HepG2 (cell line): ENCODE measurements around the gene EEFSEC. TPM values are rescaled to one million over a fixed set of nuclear protein-coding genes. Genes with fewer than 3 reads are reported as not detected.

ENCODE experiments used
- ATRX ChIP-seq: sonication (generic); formaldehyde crosslinking; IDR thresholded peaks from 2 replicates; pipeline ENCODE4 v1.4.0; 2020; ENCODE audit warnings: missing genetic modification reagents, borderline replicate concordance
- CCDC6 ChIP-seq: sonication (generic); formaldehyde crosslinking; IDR thresholded peaks from 2 replicates; pipeline ENCODE4 v1.8.1; 2022; ENCODE audit warnings: mild to moderate bottlenecking, missing genetic modification reagents, moderate library complexity
- CENPBD1 ChIP-seq: sonication (generic); formaldehyde crosslinking; IDR thresholded peaks from 2 replicates; pipeline ENCODE4 v1.8.0; 2022; ENCODE audit warnings: missing genetic modification reagents, low read depth, mild to moderate bottlenecking, borderline replicate concordance
- CENPX ChIP-seq: sonication (generic); formaldehyde crosslinking; IDR thresholded peaks from 2 replicates; pipeline ENCODE4 v1.9.0; 2021; ENCODE audit warnings: mild to moderate bottlenecking, missing genetic modification reagents, moderate library complexity
- CREB3 ChIP-seq: sonication (generic); formaldehyde crosslinking; IDR thresholded peaks from 2 replicates; pipeline ENCODE4 v1.5.0; 2020; ENCODE audit warnings: missing genetic modification reagents
- DBP ChIP-seq: sonication (generic); formaldehyde crosslinking; IDR thresholded peaks from 2 replicates; pipeline ENCODE4 v1.4.0; 2020; ENCODE audit warnings: missing genetic modification reagents; ENCODE audit errors: not compliant biosample characterization
- FOXM1 ChIP-seq: sonication (generic); formaldehyde crosslinking; IDR thresholded peaks from 2 replicates; pipeline ENCODE4 v1.5.0; 2020; ENCODE audit warnings: missing genetic modification reagents
- FUBP1 ChIP-seq: sonication (generic); formaldehyde crosslinking; IDR thresholded peaks from 2 replicates; pipeline ENCODE4 v1.5.1; 2020; ENCODE audit warnings: missing genetic modification reagents, mild to moderate bottlenecking, borderline replicate concordance
- GPBP1L1 ChIP-seq: sonication (generic); formaldehyde crosslinking; IDR thresholded peaks from 2 replicates; pipeline ENCODE4 v1.5.0; 2020; ENCODE audit warnings: mild to moderate bottlenecking, missing genetic modification reagents
- MXD3 ChIP-seq: IDR thresholded peaks from 2 replicates; pipeline ENCODE4 v1.6.1; 2016; ENCODE audit warnings: mild to moderate bottlenecking, missing biosample characterization, missing genetic modification reagents
- PHF20 ChIP-seq: sonication (generic); formaldehyde crosslinking; IDR thresholded peaks from 2 replicates; pipeline ENCODE4 v1.5.0; 2020; ENCODE audit warnings: mild to moderate bottlenecking, missing genetic modification reagents
- ZFAT ChIP-seq: sonication (generic); formaldehyde crosslinking; conservative IDR thresholded peaks from 2 replicates; pipeline ENCODE4 v1.8.1; 2023; ENCODE audit warnings: missing genetic modification reagents, inconsistent platforms
- ZNF225 ChIP-seq: sonication (generic); formaldehyde crosslinking; IDR thresholded peaks from 2 replicates; pipeline ENCODE4 v1.4.0; 2020; ENCODE audit warnings: mild to moderate bottlenecking, missing genetic modification reagents
- ZNF343 ChIP-seq: sonication (generic); formaldehyde crosslinking; IDR thresholded peaks from 2 replicates; pipeline ENCODE4 v1.4.0; 2020; ENCODE audit warnings: mild to moderate bottlenecking, missing genetic modification reagents
- ZNF362 ChIP-seq: sonication (generic); formaldehyde crosslinking; IDR thresholded peaks from 2 replicates; pipeline ENCODE4 v1.4.0; 2020; ENCODE audit warnings: missing genetic modification reagents, mild to moderate bottlenecking, borderline replicate concordance
- ZNF496 ChIP-seq: sonication (generic); formaldehyde crosslinking; IDR thresholded peaks from 2 replicates; pipeline ENCODE4 v1.8.1; 2023; ENCODE audit warnings: mild to moderate bottlenecking, moderate library complexity, missing genetic modification reagents; ENCODE audit not compliant: insufficient replicate concordance
- polyA plus RNA-seq, 8 experiments: library from polyadenylated mRNA; depleted of rRNA in 3 of 8; stranded (reverse) in 7 of 8; unstranded in 1 of 8; fragments of >200 nt; fragmentation: Illumina TruSeq in 4 of 8; extraction: Trizol in 4 of 8; gene quantifications; 2 replicates each; pipeline versions ENCODE4 v1.2.1 to v1.2.3, GENCODE V29; 2011 to 2016; ENCODE audit warnings: low read depth in 4 of 8, missing spikeins in 1 of 8, mixed read lengths in 1 of 8; ENCODE audit not compliant: insufficient read depth in 1 of 8
- total RNA-seq, 5 experiments: library from RNA; depleted of rRNA; stranded (reverse); fragments of >200 nt; fragmentation: Illumina TruSeq; extraction: Trizol; gene quantifications; 2 replicates each; pipeline ENCODE4 v1.2.3, GENCODE V29; 2016; ENCODE audit warnings: low read depth in 1 of 5

The EEFSEC gene
- total and polyA plus RNA-seq, 2 of the 13 experiments (the other 11 are each of a cell fraction or from before 2014, with no cell fraction given) = 6.4 to 24.2 TPM

GRCh38 chr3:128153156-128154041 is at the start of gene EEFSEC (continued):
- 0 out of 2 replicates have a peak, but pooled peaks have one; percentile 26 for TF ChIP-seq FOXM1 (CRISPR knock-in tag)
- no peak for TF ChIP-seq CENPX (CRISPR knock-in tag)
- TF ChIP-seq PHF20 = peak; percentile 93
- TF ChIP-seq CCDC6 (CRISPR knock-in tag) = peak; percentile 93
- TF ChIP-seq ZNF362 = peak; percentile 32; the same call in 1 of the 2 replicates
- 0 out of 2 replicates have a peak, but pooled peaks have one; percentile 20 for TF ChIP-seq CREB3
- TF ChIP-seq DBP (CRISPR knock-in tag) = peak; percentile 55
- TF ChIP-seq ZNF225 (CRISPR knock-in tag) = peak; percentile 74
- TF ChIP-seq MXD3 = peak; percentile 90
- no peak for TF ChIP-seq ATRX
- TF ChIP-seq GPBP1L1 = no peak
- TF ChIP-seq ZNF343 (CRISPR knock-in tag) = peak; percentile 67; the same call in 1 of the 2 replicates
- TF ChIP-seq ZFAT (CRISPR knock-in tag) = no peak
- no peak for TF ChIP-seq ZNF496
- no peak for TF ChIP-seq CENPBD1 (CRISPR knock-in tag)
- TF ChIP-seq FUBP1 (CRISPR knock-in tag) = 0 out of 2 replicates have a peak, but pooled peaks have one; percentile 27
